Endometrial microvascular endothelial cells (primary cell): ENCODE results near the gene SLC7A4. TPM values are rescaled to one million over a fixed set of nuclear protein-coding genes. Genes with fewer than 3 reads are reported as not detected.
"Not testable (repeated sequence)": the region's sequence is repeated elsewhere in the genome, so short reads cannot be mapped to it uniquely, and the experiment has no call there.

Experiments used
- in situ Hi-C: cut with HindIII; loops from 2 replicates; pipeline ENCODE4 v1.10.0; 2017; ENCODE audit warnings: low sequenced_read_pairs, low pct_unique_long_range_greater_than_20kb; ENCODE audit errors: inconsistent ontology term
- total RNA-seq: library from RNA; depleted of rRNA; stranded (reverse); fragments of >200 nt; gene quantifications from one replicate; pipeline ENCODE4 v1.2.3, GENCODE V29; 2015; ENCODE audit errors: inconsistent ontology term

SLC7A4 gene, protein sequence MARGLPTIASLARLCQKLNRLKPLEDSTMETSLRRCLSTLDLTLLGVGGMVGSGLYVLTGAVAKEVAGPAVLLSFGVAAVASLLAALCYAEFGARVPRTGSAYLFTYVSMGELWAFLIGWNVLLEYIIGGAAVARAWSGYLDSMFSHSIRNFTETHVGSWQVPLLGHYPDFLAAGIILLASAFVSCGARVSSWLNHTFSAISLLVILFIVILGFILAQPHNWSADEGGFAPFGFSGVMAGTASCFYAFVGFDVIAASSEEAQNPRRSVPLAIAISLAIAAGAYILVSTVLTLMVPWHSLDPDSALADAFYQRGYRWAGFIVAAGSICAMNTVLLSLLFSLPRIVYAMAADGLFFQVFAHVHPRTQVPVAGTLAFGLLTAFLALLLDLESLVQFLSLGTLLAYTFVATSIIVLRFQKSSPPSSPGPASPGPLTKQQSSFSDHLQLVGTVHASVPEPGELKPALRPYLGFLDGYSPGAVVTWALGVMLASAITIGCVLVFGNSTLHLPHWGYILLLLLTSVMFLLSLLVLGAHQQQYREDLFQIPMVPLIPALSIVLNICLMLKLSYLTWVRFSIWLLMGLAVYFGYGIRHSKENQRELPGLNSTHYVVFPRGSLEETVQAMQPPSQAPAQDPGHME
- total RNA-seq, result not detected

DNA sequence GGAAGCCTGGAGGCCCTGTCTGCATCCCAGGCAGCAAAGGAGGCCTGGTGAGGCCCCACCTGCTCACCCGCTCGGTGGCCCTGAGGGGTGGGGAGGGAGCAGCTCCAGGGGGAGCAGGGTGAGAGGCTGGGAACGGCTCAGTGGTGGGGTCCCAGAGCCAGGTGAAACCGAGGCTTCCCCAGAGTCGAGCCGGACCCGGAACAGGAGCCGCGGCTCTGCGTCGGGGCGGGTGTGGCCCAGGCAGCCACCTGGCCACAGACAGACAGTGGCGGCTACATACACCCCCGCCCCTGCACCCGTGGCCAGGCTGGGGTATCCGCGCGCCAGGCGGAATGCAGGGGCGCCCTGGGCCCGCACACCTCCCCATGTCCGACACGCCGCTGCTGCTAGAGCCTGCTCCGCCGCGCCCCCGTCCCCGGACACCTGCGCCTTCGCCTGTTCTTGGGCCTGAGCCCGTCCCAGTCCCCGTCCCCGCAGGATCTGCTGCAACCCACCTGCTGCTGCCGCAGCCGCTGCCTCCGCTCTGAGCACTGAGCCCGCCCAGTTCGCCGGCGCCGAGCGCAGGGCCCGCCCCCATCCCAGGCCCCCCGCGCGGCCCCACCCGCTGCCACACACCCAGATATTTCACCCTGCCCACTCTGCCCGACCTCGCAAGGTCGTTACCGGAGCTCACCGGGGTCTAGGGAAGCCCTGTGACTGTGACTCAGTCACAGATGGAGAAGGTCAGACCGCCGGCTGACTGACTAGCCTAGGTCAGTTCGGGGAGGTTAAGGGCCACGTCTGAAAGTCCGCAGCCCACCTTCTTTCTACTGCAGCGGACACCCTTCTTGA lies at the start of gene SLC7A4:
Gene SLC7A4, minus strand, starts transcription at position 525 of the 831 bp plus-strand sequence. CDS start 749 bp downstream, outside the sequence.
- in situ Hi-C loops, result no loop called here

DNA sequence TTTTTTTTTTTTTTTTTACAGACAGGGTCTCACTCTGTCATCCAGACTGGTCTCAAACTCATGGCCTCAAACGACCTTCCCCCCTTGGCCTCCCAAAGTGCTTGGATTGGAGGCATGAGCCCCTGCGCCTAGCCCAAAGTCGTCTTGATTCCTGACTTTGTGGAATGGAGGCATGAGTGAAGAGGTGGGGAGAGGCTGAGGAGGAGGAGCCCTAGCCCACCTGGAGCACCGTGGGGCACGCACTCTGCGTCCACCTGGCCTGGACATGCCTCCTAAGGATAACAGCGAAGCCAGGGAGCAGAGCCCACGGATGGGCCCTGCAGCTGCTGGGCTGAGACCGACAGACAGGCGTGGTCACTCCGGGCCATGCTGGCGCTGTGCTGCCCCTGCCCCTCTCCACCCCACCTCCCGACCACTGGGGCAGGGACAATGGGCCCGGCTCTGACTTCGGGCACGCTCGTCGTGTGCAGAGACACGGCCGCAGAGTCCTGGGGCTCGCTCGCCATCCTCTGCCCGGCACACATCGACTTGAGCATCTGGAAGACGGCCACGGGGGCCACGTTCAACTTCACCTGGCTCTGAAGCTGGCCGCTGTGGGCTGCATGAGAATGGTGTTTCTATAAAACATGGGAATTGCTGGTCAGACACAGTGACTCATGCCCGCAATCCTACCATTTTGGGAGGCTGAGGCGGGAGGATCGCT lies 48.2 kb upstream of the SLC7A4 start:
- in situ Hi-C loops, result no loop called here

DNA sequence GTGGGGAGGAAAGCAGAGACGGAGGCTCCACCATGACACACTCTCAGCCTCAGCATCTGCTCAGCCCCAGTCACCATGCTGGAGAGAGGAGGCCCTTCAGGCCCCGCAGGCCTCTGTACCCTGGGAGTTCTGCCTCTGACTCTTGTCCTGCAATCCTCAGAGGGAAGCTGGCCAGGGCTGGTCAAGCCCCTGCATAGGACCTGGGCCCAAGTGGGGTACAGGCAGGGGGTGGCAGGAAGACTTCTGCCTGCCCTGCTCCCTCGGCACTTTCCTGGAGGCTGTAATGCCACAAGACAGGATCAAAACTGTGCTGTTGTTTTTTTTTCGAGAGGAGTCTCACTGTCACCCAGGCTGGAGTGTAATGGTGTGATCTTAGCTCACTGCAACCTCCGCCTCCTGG lies 47.1 kb upstream of the SLC7A4 start:
- in situ Hi-C loops, result no loop called here

DNA sequence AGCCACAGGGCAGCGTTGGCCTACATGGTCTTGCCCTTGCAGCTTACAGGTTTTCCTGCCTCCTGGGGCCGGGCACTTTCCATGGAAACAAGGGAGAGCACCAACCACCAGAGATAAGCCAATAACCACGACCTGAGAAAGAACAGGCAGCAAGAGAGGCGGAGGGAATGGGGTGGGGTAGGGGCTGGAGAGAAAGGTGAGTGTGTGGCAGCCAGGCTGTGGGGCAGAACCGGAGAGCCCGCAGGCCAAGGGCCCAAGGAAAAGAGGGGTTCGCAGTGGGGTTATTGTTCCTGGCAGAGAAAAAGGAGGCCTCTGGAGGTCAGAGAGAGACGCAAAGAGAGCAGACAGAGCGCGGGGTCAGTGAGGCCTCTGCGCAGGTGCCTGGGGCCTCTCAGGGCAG lies 46.6 kb upstream of the SLC7A4 start:
- in situ Hi-C loops, result no loop called here

DNA sequence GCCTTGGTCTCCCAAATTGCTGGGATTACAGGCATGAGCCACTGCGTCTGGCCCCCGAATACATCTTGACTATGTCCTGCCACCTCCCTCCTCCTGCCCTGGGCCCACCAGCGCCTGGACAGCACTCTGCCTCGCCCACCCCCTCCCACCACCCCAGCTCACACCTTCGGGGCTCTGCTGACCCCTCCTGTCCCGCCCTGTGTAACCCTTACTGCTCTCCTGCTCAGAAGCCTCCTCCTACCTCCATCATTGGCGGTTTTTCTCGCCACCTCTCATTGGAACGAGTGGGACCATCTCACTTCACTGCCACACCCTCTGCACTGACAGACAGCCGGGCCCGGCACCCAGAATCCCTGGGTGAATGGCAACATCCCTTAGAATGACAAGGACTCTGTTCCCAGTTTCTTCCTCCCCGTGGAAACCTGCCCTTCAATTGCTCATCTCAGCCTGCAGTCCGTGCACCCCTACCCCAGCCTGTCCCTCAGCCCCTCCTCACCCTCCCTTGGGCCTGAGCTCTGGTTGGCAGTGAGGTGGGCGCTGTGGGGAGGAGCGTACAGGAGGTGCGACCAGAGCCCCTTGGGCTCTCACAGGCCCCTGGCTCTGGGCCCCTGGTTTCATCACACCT lies 45.6 kb upstream of the SLC7A4 start:
- in situ Hi-C loops, result no loop called here

DNA sequence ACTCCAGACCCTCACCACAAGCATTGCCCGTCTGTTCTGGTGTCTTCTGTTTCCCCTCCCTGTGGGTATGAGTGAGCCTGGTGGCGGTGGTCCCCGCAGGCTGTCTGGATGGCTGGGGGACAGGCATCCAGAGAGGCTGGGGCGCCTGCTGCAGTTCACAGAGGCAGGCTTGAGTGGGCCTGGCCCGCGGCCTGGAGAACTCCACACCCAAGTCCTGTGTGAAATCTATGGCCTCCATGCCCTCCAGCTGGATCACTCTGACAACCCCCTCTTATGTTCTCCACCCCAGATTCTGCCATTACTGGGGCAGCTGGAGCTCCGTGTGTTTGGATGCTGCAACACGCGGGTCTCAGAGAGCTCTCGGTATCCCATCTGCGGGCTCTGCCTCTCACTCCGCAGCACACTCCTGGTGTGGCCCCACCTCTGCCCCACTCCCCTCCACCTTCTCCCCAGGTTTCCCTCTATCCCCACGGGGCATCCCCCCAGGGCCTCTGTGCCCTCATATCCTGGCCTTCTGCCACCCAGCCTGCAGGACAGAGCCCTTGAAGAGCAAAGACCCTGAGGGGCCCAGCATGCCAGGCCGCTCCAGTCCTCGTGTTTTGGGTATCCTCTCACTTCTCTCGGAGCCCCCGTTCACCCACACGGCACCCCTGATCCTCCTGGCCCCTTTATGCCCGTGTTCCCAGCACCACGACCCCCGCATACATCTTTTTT lies 44.7 kb upstream of the SLC7A4 start:
- in situ Hi-C loops, result no loop called here

DNA sequence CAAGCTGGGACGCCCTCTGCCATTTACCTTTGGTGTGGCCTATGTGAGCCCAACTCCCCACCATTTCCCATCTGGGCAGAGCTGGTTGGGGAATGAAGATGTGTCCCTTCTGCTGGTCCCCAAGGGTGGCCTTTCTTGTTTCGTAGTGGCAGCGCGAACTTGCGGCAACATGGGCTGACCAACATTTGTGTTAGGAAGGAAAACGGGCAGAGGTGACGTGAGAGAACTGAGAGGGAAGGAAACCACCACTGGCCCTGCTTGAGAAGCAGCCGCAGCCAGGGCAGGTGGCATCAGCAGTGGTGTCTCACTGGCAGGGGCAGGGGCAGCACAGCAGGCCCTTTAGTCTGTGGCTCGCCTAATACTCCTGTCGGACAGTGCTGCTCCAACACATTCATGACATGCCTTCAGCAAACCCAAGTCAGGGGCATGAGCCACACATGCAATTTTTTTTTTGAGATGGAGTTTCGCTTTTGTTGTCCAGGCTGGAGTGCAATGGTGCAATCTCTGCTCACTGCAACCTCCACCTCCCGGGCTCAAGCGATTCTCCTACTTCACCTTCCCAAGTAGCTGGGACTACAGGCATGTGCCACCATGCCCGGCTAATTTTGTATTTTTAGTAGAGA lies 43.3 kb upstream of the SLC7A4 start:
- in situ Hi-C loops, result no loop called here

DNA sequence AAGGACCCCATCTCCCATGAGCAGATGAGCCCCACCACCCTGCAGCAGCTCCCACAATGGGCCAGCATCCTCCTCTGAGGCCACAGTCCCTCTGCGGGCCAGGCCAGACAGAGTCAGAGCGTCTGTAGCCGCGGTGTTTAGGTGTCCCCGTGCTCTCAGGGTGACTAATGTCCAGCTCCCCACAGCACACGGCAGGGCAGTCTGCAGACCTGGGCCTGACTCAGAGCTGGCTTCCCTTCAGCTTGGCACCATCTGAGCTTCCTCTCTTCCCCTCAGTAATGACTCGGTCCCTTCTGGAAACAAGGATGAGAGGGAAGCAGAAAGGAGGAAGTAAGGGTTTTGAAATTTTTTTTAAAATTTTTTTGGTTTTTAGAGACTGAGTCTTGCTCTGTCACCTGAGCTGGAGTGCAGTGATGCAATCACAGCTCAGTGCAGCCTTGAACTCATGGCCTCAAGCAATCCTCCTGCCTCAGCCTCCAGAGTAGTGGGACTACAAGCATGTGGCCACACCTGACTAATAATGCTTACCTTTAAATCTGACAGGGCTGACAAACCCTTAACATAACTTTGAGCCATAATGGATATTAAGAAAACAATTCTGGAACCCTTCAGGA lies 41.8 kb upstream of the SLC7A4 start:
- in situ Hi-C loops, result no loop called here

DNA sequence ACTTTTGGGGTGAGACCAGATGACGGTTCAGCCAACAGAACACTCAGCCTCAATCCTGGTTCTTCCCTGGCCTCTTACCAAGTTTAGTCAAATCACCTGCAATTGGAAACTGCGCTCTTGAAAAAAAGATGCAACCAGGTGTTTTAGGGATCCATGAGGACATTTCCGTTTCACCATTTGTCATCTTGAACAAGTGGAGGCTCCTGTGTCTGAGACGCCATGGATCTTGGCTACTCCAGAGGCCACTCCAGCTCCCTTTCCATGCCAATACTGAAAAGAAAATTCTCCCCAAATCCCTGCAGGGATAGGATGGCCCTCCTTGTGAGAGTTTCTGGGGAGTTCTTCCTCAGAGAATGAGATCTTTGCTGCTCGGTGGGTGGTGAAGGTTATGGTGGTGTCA lies 41.1 kb upstream of the SLC7A4 start:
- in situ Hi-C loops, result no loop called here

DNA sequence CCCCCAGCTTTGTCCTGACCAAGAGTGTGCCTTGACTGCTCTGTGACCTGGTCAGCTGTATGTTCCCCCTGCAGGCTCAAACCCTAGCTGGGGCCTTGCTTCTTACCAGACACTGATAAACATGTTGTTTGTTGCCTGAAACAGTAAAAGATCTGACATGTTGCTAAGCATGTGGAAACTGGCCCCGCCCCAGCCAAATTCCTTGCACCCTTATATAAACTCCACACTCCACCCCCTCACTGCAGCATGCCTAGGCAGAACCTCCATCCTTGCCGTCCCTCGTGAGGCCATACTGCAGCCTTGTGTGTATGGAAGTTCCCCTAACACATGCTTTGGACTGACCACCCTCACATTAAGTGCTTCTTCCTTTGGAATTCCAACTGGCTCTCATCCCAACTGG lies 40.7 kb upstream of the SLC7A4 start:
- in situ Hi-C loops, result no loop called here

DNA sequence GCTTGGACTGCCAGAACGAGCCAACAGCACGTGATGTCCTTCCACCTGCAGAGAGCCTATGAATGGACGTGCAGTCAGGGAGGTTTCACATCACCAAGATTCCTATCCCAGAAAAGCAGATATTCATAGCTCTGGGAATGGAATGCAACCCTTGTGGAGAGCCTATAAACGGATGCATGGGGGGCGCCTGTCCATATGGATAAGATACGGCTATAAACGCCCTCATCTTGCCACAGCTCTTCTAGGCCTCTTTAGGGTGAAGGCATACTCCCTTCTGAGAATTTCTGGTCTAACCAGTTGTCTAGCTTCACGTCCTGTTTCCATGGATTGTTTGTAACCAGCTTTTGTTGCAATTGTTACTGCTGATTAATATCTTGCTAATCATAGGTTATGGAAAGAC lies 39.4 kb upstream of the SLC7A4 start:
- in situ Hi-C loops, result not testable (repeated sequence)

DNA sequence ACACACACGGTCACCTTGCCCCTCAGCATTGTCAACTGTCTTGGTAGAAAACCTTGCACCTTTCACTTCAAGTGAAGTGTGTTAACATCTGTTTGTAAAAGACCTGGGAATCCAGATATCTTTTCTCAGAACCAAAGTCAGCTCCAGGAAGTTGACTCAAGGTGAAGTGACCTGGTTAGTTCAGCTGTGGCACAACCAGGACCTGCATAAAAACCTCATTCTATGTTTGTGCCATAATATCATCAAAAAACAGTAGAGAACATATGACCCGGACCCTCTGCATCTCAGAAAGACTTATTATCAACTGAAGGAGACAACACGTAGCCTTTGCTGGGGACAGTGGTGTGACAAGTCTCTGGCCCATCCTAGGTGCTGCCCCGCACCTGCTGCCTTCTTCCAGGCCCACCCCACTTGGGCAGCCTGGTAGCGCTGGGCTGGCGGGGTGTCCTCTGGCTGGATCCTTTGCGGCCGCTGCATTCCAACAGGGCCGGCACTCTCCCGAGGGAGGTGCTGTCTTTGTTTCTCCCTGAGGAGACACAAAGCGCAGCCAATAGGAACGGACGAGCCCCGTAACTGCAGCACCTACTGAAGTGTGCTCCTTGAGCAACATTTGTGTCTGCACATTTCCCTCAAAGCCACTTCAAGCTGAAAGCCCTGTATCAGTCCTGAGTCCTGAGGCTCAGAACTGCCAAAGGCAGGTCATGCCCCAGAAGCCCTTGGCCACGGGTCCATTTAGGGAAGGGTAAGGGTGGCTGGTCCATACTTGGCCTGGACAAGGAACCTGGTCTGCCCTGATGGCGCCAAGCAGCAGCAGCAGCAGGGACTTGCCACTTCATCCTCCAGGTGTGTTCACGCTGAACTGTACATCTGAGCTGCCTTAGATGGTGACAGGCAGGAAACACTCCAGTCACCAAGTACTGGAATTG lies 38.6 kb upstream of the SLC7A4 start:
- in situ Hi-C loops, result no loop called here

DNA sequence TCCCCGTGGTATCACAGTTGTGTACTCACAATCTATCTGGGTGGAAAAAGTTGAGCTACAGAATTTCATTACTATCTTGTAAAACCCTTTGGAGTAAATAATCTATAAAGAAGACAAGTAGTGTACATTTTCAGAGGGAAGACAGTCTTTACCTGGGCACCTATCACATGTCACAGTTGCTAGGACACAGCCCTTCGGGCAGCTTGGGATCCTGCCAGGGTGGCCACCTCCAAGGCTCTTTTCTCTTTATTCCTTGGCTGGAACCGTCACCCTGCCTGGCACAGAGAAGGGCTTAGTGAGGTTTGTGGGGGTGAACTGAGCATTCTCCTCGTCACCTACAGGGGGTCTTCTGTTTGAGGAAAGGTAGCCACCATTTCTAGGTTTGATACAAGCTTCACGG lies 37.0 kb upstream of the SLC7A4 start:
- in situ Hi-C loops, result no loop called here

DNA sequence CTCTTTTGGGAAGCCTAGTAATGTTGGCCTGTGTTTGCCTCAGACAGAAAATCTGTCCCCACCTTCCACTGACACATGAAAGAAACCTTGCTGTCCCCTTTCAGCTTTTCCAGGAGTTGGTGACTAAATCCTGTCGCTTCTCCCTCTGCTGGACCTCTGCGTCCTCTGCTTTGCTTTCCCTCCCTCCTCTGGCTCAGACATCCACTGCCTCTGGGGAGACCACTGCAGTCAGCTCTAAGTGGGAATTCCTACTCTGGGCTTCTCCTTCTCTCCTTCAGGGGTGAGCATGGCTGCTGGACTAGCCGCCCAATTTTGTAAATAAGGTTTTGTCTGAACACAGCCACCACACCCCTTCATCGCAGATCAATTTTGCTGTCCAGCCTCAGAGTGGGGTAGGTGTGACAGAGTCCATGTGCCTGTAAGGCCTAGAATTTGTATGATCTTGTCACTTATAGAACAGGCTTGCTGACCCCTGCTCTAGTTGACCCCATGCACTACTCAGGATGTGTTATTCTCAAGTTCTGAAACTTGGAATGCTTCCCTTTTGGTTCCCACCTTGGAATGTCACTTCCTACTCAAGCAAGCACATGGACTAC lies 36.4 kb upstream of the SLC7A4 start:
- in situ Hi-C loops, result no loop called here

DNA sequence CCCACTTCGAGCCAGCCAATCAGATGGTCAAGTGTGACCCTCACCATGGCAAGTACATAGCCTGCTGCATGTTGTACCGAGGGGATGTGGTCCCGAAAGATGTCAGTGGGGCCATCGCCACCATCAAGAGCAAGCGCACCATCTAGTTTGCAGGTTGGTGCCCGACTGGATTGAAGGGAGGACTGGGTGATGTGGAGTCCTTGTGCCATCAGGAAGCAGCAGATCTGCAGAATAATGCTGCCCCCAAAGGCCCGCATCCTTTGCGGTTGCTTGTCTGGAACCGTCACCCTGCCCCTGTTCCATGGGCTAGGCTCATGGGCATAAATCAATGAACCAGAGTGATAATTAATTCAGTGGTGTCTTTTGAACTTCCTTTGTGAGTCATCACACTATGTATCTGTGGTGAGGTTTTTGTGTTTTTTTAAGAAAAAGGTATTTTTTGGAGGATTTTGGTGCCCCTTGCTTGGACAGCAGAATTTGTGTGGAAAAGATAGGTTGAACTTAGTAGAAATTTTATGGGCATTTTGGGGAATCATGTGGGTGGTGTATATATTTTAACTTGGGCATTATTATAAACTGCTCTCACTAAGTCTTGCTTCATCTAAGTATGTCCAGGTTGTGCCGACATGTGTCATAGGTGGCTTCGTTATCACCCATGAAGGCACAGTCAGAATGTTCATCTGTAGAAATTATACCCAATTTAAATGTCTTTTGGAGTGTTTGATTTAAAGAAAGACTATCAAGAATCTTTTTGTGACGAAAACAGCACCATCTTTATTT lies 35.7 kb upstream of the SLC7A4 start:
- in situ Hi-C loops, result no loop called here
